Right atrium auricular region (tissue), 2 donors: ENCODE results near the gene FBXO31. TPM values are rescaled to one million over a fixed set of nuclear protein-coding genes. Genes with fewer than 3 reads are reported as not detected.

Experiments used
- DNase-seq: peaks from one replicate; pipeline ENCODE4 v3.0.0-alpha.2; 2019; ENCODE audit warnings: low spot score
- H3K27ac ChIP-seq, 2 donors: fragments of 200-600 bp; sonication (generic); 1 replicate in 1 of 2; 2 replicates in 1 of 2; pipeline ENCODE4 v1.5.1; 2016 to 2019
- H3K27me3 ChIP-seq, 2 donors: fragments of 200-600 bp; sonication (generic); one replicate each; pipeline versions ENCODE4 v1.5.1 to v1.6.0; 2017 to 2019
- H3K36me3 ChIP-seq: fragments of 200-600 bp; sonication (generic); one replicate; pipeline ENCODE4 v1.5.1; 2016
- H3K4me1 ChIP-seq, 2 donors: fragments of 200-600 bp; sonication (generic); one replicate each; pipeline versions ENCODE4 v1.5.1 to v1.6.0; 2017 to 2019
- H3K4me3 ChIP-seq, 2 donors: fragments of 200-600 bp; sonication (generic); 1 replicate in 1 of 2; 2 replicates in 1 of 2; pipeline ENCODE4 v1.5.1; 2017 to 2019; ENCODE audit warnings: mild to moderate bottlenecking in 1 of 2, moderate library complexity in 1 of 2
- H3K9me3 ChIP-seq, 2 donors: fragments of 200-600 bp; sonication (generic); one replicate each; pipeline ENCODE4 v1.5.1; 2019
- CTCF ChIP-seq, 2 donors: fragments of 200-600 bp; sonication (generic); IDR thresholded peaks; one replicate each; pipeline ENCODE4 v1.5.1; 2019; ENCODE audit warnings: antibody characterized with exemption in 2 of 2
- total RNA-seq, 2 donors: library from RNA; depleted of rRNA; stranded (reverse); fragments of >200 nt; gene quantifications; one replicate each; pipeline ENCODE4 v1.1.0, GENCODE V29; 2016

FBXO31 gene
- total RNA-seq, 2 donors from 2014 or later: 39.3 to 53.1 TPM

GRCh38 chr16:87321336-87322107, 62.1 kb downstream of the FBXO31 start:
- H3K27me3 ChIP-seq: no peaks in the 10 kb centered on the region
- no peak for TF ChIP-seq CTCF (IDR thresholded peaks at IDR 0.05)
- peaks cover 0 to 28% of the 10 kb centered on the region in 2 donors for H3K4me1 ChIP-seq
- H3K9me3 ChIP-seq: no peaks in the 10 kb centered on the region
- no peak overlapping the region for H3K27ac ChIP-seq
- H3K36me3 ChIP-seq: no peaks in the 10 kb centered on the region
- no peak for DNase-seq
- H3K4me3 ChIP-seq: no peak overlapping the region

- peaks cover 0 to 21% of the 10 kb centered on the region in 2 donors for H3K4me1 ChIP-seq
- H3K9me3 ChIP-seq: no peaks in the 10 kb centered on the region
- H3K27ac ChIP-seq: no peak overlapping the region
- TF ChIP-seq CTCF (IDR thresholded peaks at IDR 0.05): no peak
- no peaks in the 10 kb centered on the region for H3K27me3 ChIP-seq
- H3K4me3 ChIP-seq: no peak overlapping the region
- DNase-seq: no peak
- no peaks in the 10 kb centered on the region for H3K36me3 ChIP-seq
Observed at GRCh38 chr16:87320510-87321227, 62.9 kb downstream of the FBXO31 start.

- H3K4me1 ChIP-seq: peaks cover 0 to 15% of the 10 kb centered on the region in 2 donors
- no peak for TF ChIP-seq CTCF (IDR thresholded peaks at IDR 0.05)
- no peak overlapping the region for H3K4me3 ChIP-seq
- H3K27ac ChIP-seq: no peak overlapping the region
- H3K27me3 ChIP-seq: no peaks in the 10 kb centered on the region
- H3K36me3 ChIP-seq: no peaks in the 10 kb centered on the region
- no peaks in the 10 kb centered on the region for H3K9me3 ChIP-seq
- no peak for DNase-seq
Observed at GRCh38 chr16:87319997-87320491, 63.5 kb downstream of the FBXO31 start.

- H3K9me3 ChIP-seq: no peaks in the 10 kb centered on the region
- no peak overlapping the region for H3K4me3 ChIP-seq
- peaks cover 0 to 7% of the 10 kb centered on the region in 2 donors for H3K4me1 ChIP-seq
- DNase-seq: no peak
- H3K36me3 ChIP-seq: no peaks in the 10 kb centered on the region
- no peak for TF ChIP-seq CTCF (IDR thresholded peaks at IDR 0.05)
- H3K27me3 ChIP-seq: no peaks in the 10 kb centered on the region
- H3K27ac ChIP-seq: no peak overlapping the region
Observed at GRCh38 chr16:87319011-87319410, 64.6 kb downstream of the FBXO31 start.

- no peak for TF ChIP-seq CTCF (IDR thresholded peaks at IDR 0.05)
- H3K4me3 ChIP-seq: peak overlapping the region; percentile 64 to 94
- no peaks in the 10 kb centered on the region for H3K36me3 ChIP-seq
- peak; percentile 75 for DNase-seq
- peaks cover 0 to 7% of the 10 kb centered on the region in 2 donors for H3K4me1 ChIP-seq
- H3K27ac ChIP-seq: peak overlapping the region; percentile 94 to 98
- no peaks in the 10 kb centered on the region for H3K27me3 ChIP-seq
- H3K9me3 ChIP-seq: no peaks in the 10 kb centered on the region
Observed at GRCh38 chr16:87317750-87318644, 65.6 kb downstream of the FBXO31 start.
